T-helper 9 cell (primary cell): ENCODE data around the gene DUX4.
"Not testable (repeated sequence)": the region's sequence is repeated elsewhere in the genome, so short reads cannot be mapped to it uniquely, and the experiment has no call there.

Experiments
- DNase-seq: peaks from one replicate; pipeline ENCODE4 v3.0.0-alpha.2; 2020
- total RNA-seq, 2 donors: gene quantifications; one replicate each; lab custom pipeline; 2026; lab: John Stamatoyannopoulos, UW

DUX4 gene
- 0 reads per million in 2 donors for total RNA-seq

- DNase-seq, result not testable (repeated sequence)
Observed at GRCh38 chr4:190173428-190173827, at the start of gene DUX4. TSS of gene DUX4 (plus strand) at chr4:190173774. CDS start at chr4:190173774, 0 bp downstream.

DNA sequence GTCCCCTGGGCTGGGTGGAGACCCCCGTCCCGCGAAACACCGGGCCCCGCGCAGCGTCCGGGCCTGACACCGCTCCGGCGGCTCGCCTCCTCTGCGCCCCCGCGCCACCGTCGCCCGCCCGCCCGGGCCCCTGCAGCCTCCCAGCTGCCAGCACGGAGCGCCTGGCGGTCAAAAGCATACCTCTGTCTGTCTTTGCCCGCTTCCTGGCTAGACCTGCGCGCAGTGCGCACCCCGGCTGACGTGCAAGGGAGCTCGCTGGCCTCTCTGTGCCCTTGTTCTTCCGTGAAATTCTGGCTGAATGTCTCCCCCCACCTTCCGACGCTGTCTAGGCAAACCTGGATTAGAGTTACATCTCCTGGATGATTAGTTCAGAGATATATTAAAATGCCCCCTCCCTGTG is 1.9 kb downstream of the DUX4 start:
- DNase-seq, result not testable (repeated sequence)

DNA sequence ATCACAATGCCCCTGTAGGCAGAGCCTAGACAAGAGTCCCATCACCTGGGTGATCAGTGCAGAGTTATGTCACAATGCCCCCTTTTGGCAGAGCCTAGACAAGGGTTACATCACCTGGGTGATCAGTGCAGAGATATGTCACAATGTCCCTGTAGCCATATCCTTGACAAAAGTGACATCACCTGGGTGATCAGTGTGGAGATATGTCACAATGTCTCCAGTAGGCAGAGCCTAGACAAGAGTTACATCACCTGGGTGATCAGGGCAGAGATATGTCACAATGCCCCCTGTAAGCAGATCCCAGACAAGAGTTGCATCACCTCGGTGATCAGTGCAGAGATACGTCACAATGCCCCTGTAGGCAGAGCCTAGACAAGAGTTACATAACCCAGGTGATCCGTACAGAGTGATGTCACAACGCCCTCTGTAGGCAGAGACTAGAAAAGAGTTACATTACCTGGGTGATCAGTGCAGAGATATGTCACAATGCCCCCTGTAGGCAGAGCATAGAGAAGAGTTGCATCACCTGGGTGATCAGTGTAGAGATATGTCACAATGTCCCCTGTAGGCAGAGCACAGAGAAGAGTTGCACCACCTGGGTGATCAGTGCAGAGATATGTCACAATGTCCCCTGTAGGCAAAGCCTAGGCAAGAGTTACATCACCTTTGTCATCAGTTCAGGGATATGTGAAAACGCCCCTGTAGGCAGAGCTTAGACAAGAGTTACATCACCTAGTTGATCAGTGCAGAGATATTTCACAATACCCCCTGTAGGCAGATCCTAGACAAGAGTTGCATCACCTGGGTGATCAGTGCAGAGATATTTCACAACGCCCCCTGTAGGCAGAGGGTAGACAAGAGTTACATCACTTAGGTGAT is 4.4 kb downstream of the DUX4 start:
- not testable (repeated sequence) for DNase-seq

DNA sequence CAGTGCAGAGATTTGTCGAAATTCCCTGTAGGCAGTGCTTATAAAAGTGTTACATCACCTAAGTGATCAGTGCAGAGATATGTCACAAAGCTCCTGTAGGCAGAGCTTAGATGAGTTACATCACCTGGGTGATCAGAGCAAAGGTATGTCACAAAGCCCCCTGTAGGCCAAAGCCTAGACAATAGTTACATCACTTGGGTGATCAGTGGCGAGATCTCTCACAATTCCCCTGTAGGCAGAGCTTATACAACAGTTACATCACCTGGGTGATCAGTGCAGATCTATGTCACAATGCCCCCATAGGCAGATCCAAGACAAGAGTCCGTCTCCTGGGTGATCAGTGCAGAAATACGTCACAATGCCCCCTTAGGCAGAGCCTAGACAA is 5.0 kb downstream of the DUX4 start:
- DNase-seq, result not testable (repeated sequence)

- not testable (repeated sequence) for DNase-seq
Observed at GRCh38 chr4:190179030-190179739, 5.6 kb downstream of the DUX4 start.

- DNase-seq, result not testable (repeated sequence)
Observed at GRCh38 chr4:190179740-190180094, 6.1 kb downstream of the DUX4 start.

GRCh38 chr4:190180947-190181346 is 7.4 kb downstream of the DUX4 start:
- DNase-seq, result not testable (repeated sequence)

DNA sequence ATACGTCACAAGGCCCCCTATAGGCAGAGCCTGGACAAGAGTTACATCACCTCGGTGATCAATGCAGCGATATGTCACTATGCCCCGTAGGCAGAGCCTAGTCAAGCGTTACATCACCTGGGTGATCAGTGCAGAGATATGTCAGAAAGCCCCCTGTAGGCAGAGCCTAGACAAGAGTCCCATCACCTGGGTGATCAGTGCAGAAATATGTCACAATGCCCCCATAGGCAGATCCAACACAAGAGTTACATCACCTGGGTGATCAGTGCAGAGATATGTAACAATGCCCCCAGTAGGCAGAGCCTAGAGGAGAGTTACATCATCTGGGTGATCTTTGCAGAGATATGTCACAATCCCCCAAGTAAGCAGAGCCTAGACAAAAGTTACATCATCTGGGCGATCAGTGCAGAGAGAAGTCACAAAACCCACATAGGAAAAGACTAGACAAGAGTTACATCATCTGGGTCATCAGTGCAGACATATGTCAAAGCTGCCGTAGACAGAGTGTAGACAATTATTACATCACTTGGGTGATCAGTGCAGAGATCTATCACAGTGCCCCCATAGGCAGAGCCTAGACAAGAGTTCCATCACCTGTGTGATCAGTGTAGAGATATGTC is 8.0 kb downstream of the DUX4 start:
- not testable (repeated sequence) for DNase-seq

DNA sequence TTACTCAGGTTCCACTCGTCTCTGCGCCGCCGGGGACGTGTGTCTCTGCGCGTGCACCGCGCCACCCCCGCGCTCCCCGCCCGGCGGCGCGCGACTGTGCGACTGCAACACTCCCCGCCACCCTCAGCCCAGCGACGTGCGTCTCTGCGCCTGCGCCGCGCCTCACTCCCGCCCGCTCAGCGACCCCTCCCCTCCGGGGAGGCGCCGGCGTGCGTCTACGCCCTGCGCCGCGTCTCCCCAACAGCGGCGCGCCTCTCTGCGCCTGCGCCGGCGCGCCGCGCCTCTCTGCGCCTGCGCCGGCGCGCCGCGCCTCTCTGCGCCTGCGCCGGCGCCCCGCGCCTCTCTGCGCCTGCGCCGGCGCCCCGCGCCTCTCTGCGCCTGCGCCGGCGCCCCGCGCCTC is 29.9 kb downstream of the DUX4 start:
- not testable (repeated sequence) for DNase-seq
